ENCODE results near the gene SLC12A5.
"Not testable (repeated sequence)": the region's sequence is repeated elsewhere in the genome, so short reads cannot be mapped to it uniquely, and the experiment has no call there.

The SLC12A5 gene

GRCh38 chr20:45993197-45993951 is 35.6 kb upstream of the SLC12A5 start:
- no peak for DNase-seq (ENCODE audit: low spot score)
- TF ChIP-seq CTCF (IDR thresholded peaks at IDR 0.05; ENCODE audit: extremely low read depth, insufficient read depth, missing control alignments), result no peak
- in situ Hi-C loops (cut with MboI; ENCODE audit: low pct_unique_long_range_greater_than_20kb, low sequenced_read_pairs, unreplicated experiment), result no loop called here

- DNase-seq (ENCODE audit: low spot score), result no peak
- no peak for TF ChIP-seq CTCF (IDR thresholded peaks at IDR 0.05; ENCODE audit: extremely low read depth, insufficient read depth, missing control alignments)
Observed at GRCh38 chr20:45994761-45995493, 34.1 kb upstream of the SLC12A5 start.

GRCh38 chr20:45995495-45996097 is 33.4 kb upstream of the SLC12A5 start:
- DNase-seq (ENCODE audit: low spot score); in situ Hi-C loops (cut with MboI; ENCODE audit: low pct_unique_long_range_greater_than_20kb, low sequenced_read_pairs, unreplicated experiment): not testable (repeated sequence)

More at GRCh38 chr20:45994761-45995493, 34.1 kb upstream of the SLC12A5 start:
- in situ Hi-C loops (cut with MboI; ENCODE audit: low pct_unique_long_range_greater_than_20kb, low sequenced_read_pairs, unreplicated experiment), result no loop called here

GRCh38 chr20:45997187-45997586 is 31.8 kb upstream of the SLC12A5 start:
- in situ Hi-C loops (cut with MboI; ENCODE audit: low pct_unique_long_range_greater_than_20kb, low sequenced_read_pairs, unreplicated experiment), result no loop called here
- no peak for DNase-seq (ENCODE audit: low spot score)
- TF ChIP-seq CTCF (IDR thresholded peaks at IDR 0.05; ENCODE audit: extremely low read depth, insufficient read depth, missing control alignments), result no peak

- in situ Hi-C loops (cut with MboI; ENCODE audit: low pct_unique_long_range_greater_than_20kb, low sequenced_read_pairs, unreplicated experiment), result no loop called here
- TF ChIP-seq CTCF (IDR thresholded peaks at IDR 0.05; ENCODE audit: extremely low read depth, insufficient read depth, missing control alignments), result no peak
- DNase-seq (ENCODE audit: low spot score), result no peak
Observed at GRCh38 chr20:45998337-45998736, 30.7 kb upstream of the SLC12A5 start.

DNA sequence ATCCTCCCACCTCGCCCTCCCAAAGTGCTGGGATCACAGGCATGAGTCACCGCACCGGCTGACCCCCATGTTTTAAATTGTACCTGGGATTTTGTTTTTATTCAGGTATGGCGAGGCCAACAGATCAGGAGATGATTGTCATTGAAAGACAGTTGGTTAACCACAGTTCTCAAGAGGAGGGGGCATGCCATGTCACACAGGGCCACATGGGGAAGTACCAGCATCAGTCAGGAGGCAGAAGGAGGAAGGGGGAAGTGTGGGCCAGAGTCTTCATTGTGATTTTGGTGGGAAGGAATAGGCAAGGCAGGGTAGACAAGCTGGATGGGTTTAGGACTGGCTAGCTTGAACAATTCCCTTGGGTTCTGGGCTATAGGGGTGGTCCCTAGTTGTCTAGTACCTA is 30.3 kb upstream of the SLC12A5 start:
- no peak for TF ChIP-seq CTCF (IDR thresholded peaks at IDR 0.05; ENCODE audit: extremely low read depth, insufficient read depth, missing control alignments)
- in situ Hi-C loops (cut with MboI; ENCODE audit: low pct_unique_long_range_greater_than_20kb, low sequenced_read_pairs, unreplicated experiment), result no loop called here
- DNase-seq (ENCODE audit: low spot score), result no peak
